K562 (cell line): ENCODE results near the gene ZNF502. TPM values are rescaled to one million over a fixed set of nuclear protein-coding genes. Genes with fewer than 3 reads are reported as not detected.

Experiments used
- ATF6 ChIP-seq: sonication (generic); formaldehyde crosslinking; IDR thresholded peaks from 2 replicates; pipeline ENCODE4 v1.4.0; 2020; ENCODE audit warnings: mild to moderate bottlenecking, missing genetic modification reagents
- ETV6 ChIP-seq, 3 experiments: fragments of 150-350 bp in 1 of 3; sonication (generic) in 1 of 3; formaldehyde crosslinking in 1 of 3; IDR thresholded peaks; 2 replicates each; pipeline versions ENCODE4 v1.6.1 to v1.8.0; 2014 to 2022; ENCODE audit warnings: borderline replicate concordance in 2 of 3, low read depth in 2 of 3, antibody characterized with exemption in 1 of 3, low read length in 1 of 3, mild to moderate bottlenecking in 1 of 3, missing genetic modification reagents in 1 of 3
- HCFC1 ChIP-seq: IDR thresholded peaks from 2 replicates; pipeline ENCODE4 v1.6.1; 2012; ENCODE audit warnings: low read depth, low read length, improper control_type of control experiment
- ILF3 ChIP-seq: fragments of 450-650 bp; IDR thresholded peaks from 2 replicates; pipeline ENCODE4 v1.6.1; 2018; ENCODE audit warnings: antibody characterized with exemption, mild to moderate bottlenecking, moderate library complexity, borderline replicate concordance
- KLF16 ChIP-seq: IDR thresholded peaks from 2 replicates; pipeline ENCODE4 v1.6.1; 2016; ENCODE audit warnings: antibody characterized with exemption
- MAFF ChIP-seq: IDR thresholded peaks from 2 replicates; pipeline ENCODE4 v1.6.1; 2012; ENCODE audit warnings: low read length, improper control_type of control experiment
- POLR2A ChIP-seq: fragments of 450-650 bp; conservative IDR thresholded peaks from 2 replicates; pipeline ENCODE4 v1.6.1; 2016
- PRMT5 ChIP-seq: sonication (generic); formaldehyde crosslinking; IDR thresholded peaks from 2 replicates; pipeline ENCODE4 v1.5.0; 2020; ENCODE audit warnings: missing genetic modification reagents
- SIN3A ChIP-seq, 2 experiments: fragments of 150-350 bp in 1 of 2; IDR thresholded peaks; 2 replicates each; pipeline ENCODE4 v1.6.1; 2011 to 2016; ENCODE audit warnings: borderline replicate concordance in 2 of 2, low read depth in 2 of 2, low read length in 2 of 2, mild to moderate bottlenecking in 2 of 2, moderate library complexity in 2 of 2; ENCODE audit not compliant: control insufficient read depth in 1 of 2
- SMAD3 ChIP-seq: fragments of 450-650 bp; formaldehyde crosslinking; conservative IDR thresholded peaks from 2 replicates; pipeline ENCODE4 v1.4.0; 2020; ENCODE audit warnings: mild to moderate bottlenecking
- SMC3 ChIP-seq: conservative IDR thresholded peaks from 2 replicates; pipeline ENCODE4 v1.6.1; 2011; ENCODE audit warnings: low read depth, low read length, improper control_type of control experiment; ENCODE audit not compliant: insufficient read depth
- SRSF3 ChIP-seq: fragments of 200-400 bp; formaldehyde crosslinking; IDR thresholded peaks from 2 replicates; pipeline ENCODE4 v1.6.1; 2016; ENCODE audit warnings: mild to moderate bottlenecking, low read length, moderate library complexity; ENCODE audit not compliant: insufficient read depth
- TBL1XR1 ChIP-seq, 2 experiments: IDR thresholded peaks; 2 replicates each; pipeline ENCODE4 v1.6.1; 2012; ENCODE audit warnings: improper control_type of control experiment in 2 of 2, low read length in 2 of 2, mild to moderate bottlenecking in 1 of 2
- ZFP30 ChIP-seq: fragments of 250-450 bp; sonication (Bioruptor Pico); IDR thresholded peaks from 2 replicates; pipeline ENCODE4 v1.8.0; 2022; ENCODE audit warnings: moderate library complexity, mild to moderate bottlenecking, inconsistent platforms, borderline replicate concordance
- ZNF12 ChIP-seq: sonication (generic); formaldehyde crosslinking; IDR thresholded peaks from 2 replicates; pipeline ENCODE4 v1.4.0; 2020; ENCODE audit warnings: mild to moderate bottlenecking, missing genetic modification reagents
- polyA plus RNA-seq, 8 experiments: library from polyadenylated mRNA; depleted of rRNA in 4 of 8; stranded (reverse) in 5 of 8; unstranded in 3 of 8; fragments of >200 nt; fragmentation: Nextera tagmentation in 2 of 8; fragmentation: Illumina TruSeq in 1 of 8; extraction: Ambion mirVana in 2 of 8; extraction: Trizol in 1 of 8; gene quantifications; 2 replicates each; pipeline versions ENCODE4 v1.2.1 to v1.2.3, GENCODE V29; 2011 to 2014; ENCODE audit warnings: inconsistent platforms in 1 of 8, missing spikeins in 1 of 8
- total RNA-seq, 7 experiments: library from RNA; depleted of rRNA in 6 of 7; stranded (reverse); fragments of >200 nt in 6 of 7; fragmentation: Illumina TruSeq in 2 of 7; extraction: Trizol in 2 of 7; gene quantifications; 2 replicates each; pipeline versions ENCODE4 v1.2.1 to v1.2.3, GENCODE V29; 2011 to 2021; ENCODE audit warnings: low replicate concordance in 1 of 7
- TF ChIP-seq, protein P1 (sequence below), 2 experiments: IDR thresholded peaks; 2 replicates each; pipeline ENCODE4 v1.6.1; 2012; ENCODE audit warnings: improper control_type of control experiment in 2 of 2, low read depth in 2 of 2, low read length in 2 of 2, borderline replicate concordance in 1 of 2
- TF ChIP-seq, protein P2 (sequence below): fragments of 200-800 bp; sonication (Bioruptor generic); IDR thresholded peaks from 2 replicates; pipeline ENCODE4 v1.6.1; 2016; ENCODE audit warnings: missing genetic modification characterization, missing compliant biosample characterization

ZNF502 gene
- total and polyA plus RNA-seq, 9 of the 15 experiments (the other 6 are each of a cell fraction or from before 2014, with no cell fraction given): 0.38 to 0.98 (median 0.67) TPM

GRCh38 chr3:44761424-44762169 lies 49.1 kb downstream of the ZNF502 start, which contains the start of the genes KIAA1143 and KIF15 (continued):
- TF ChIP-seq, protein P1, sequence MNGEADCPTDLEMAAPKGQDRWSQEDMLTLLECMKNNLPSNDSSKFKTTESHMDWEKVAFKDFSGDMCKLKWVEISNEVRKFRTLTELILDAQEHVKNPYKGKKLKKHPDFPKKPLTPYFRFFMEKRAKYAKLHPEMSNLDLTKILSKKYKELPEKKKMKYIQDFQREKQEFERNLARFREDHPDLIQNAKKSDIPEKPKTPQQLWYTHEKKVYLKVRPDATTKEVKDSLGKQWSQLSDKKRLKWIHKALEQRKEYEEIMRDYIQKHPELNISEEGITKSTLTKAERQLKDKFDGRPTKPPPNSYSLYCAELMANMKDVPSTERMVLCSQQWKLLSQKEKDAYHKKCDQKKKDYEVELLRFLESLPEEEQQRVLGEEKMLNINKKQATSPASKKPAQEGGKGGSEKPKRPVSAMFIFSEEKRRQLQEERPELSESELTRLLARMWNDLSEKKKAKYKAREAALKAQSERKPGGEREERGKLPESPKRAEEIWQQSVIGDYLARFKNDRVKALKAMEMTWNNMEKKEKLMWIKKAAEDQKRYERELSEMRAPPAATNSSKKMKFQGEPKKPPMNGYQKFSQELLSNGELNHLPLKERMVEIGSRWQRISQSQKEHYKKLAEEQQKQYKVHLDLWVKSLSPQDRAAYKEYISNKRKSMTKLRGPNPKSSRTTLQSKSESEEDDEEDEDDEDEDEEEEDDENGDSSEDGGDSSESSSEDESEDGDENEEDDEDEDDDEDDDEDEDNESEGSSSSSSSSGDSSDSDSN (IDR thresholded peaks at IDR 0.05; ENCODE audit: borderline replicate concordance in 1 of 2, low read depth in 2 of 2, low read length in 2 of 2): no peak
- 0 out of 4 replicates have a peak, but pooled peaks of 1 of the 2 experiments have one; percentile 52 for TF ChIP-seq ETV6 (IDR thresholded peaks at IDR 0.05; ENCODE audit: borderline replicate concordance in 1 of 2, low read depth in 2 of 2, low read length in 1 of 2)
- TF ChIP-seq ETV6 (CRISPR knock-in tag; IDR thresholded peaks at IDR 0.05; ENCODE audit: borderline replicate concordance): no peak
- no peak for TF ChIP-seq SMAD3
- TF ChIP-seq, protein P2, sequence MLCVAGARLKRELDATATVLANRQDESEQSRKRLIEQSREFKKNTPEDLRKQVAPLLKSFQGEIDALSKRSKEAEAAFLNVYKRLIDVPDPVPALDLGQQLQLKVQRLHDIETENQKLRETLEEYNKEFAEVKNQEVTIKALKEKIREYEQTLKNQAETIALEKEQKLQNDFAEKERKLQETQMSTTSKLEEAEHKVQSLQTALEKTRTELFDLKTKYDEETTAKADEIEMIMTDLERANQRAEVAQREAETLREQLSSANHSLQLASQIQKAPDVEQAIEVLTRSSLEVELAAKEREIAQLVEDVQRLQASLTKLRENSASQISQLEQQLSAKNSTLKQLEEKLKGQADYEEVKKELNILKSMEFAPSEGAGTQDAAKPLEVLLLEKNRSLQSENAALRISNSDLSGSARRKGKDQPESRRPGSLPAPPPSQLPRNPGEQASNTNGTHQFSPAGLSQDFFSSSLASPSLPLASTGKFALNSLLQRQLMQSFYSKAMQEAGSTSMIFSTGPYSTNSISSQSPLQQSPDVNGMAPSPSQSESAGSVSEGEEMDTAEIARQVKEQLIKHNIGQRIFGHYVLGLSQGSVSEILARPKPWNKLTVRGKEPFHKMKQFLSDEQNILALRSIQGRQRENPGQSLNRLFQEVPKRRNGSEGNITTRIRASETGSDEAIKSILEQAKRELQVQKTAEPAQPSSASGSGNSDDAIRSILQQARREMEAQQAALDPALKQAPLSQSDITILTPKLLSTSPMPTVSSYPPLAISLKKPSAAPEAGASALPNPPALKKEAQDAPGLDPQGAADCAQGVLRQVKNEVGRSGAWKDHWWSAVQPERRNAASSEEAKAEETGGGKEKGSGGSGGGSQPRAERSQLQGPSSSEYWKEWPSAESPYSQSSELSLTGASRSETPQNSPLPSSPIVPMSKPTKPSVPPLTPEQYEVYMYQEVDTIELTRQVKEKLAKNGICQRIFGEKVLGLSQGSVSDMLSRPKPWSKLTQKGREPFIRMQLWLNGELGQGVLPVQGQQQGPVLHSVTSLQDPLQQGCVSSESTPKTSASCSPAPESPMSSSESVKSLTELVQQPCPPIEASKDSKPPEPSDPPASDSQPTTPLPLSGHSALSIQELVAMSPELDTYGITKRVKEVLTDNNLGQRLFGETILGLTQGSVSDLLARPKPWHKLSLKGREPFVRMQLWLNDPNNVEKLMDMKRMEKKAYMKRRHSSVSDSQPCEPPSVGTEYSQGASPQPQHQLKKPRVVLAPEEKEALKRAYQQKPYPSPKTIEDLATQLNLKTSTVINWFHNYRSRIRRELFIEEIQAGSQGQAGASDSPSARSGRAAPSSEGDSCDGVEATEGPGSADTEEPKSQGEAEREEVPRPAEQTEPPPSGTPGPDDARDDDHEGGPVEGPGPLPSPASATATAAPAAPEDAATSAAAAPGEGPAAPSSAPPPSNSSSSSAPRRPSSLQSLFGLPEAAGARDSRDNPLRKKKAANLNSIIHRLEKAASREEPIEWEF: no peak
- TF ChIP-seq KLF16: no peak
- no peak for TF ChIP-seq SRSF3
- TF ChIP-seq SIN3A (IDR thresholded peaks at IDR 0.05; ENCODE audit: borderline replicate concordance in 2 of 2, control insufficient read depth in 1 of 2, low read depth in 2 of 2, low read length in 2 of 2): peak; percentile 88 to 97; a peak in 3 of 4 replicates
- no peak for TF ChIP-seq PRMT5
- TF ChIP-seq TBL1XR1 (IDR thresholded peaks at IDR 0.05; ENCODE audit: low read length in 2 of 2): peak in 1 of 2 experiments; percentile 96; a peak in 2 of 4 replicates
- TF ChIP-seq SMC3: no peak
- TF ChIP-seq ILF3: no peak
- no peak for TF ChIP-seq ZNF12 (CRISPR knock-in tag)
- peak; percentile 95 for TF ChIP-seq POLR2A
- 0 out of 2 replicates have a peak, but pooled peaks have one; percentile 14 for TF ChIP-seq ATF6
- no peak for TF ChIP-seq MAFF
- TF ChIP-seq ZFP30: no peak
- TF ChIP-seq HCFC1: peak; percentile 94
